HTR-8/SVneo (cell line): Measurements from ENCODE around the gene TERT.
A peak's percentile ranks its signal among the peaks of the same experiment; 100 is the strongest.

ENCODE experiments used
- DNase-seq: peaks from one replicate; pipeline ENCODE4 v3.0.0; 2011; ENCODE audit warnings: low spot score, mixed read lengths; ENCODE audit not compliant: insufficient read length
- FAIRE-seq: peaks from 2 replicates; lab custom pipeline; 2011; peaks lifted over from hg19 to GRCh38; lab: Jason Lieb, UNC

TERT gene

GRCh38 chr5:1212271-1212670 is 82.6 kb downstream of the TERT start:
- DNase-seq (no peak), FAIRE-seq (no peak)

GRCh38 chr5:1211701-1212100 is 83.2 kb downstream of the TERT start:
- DNase-seq = no peak
- peak; percentile 99 for FAIRE-seq

- DNase-seq (no peak), FAIRE-seq (no peak)
Observed at GRCh38 chr5:1210832-1211251, 84.0 kb downstream of the TERT start.

- DNase-seq = no peak
- FAIRE-seq = no peak
Observed at GRCh38 chr5:1209896-1210776, 84.7 kb downstream of the TERT start.

GRCh38 chr5:1209489-1209852 is 85.4 kb downstream of the TERT start:
- DNase-seq = no peak
- no peak for FAIRE-seq

GRCh38 chr5:1208743-1209488 is 86.0 kb downstream of the TERT start:
- peak; percentile 16 for FAIRE-seq
- peak; percentile 95 for DNase-seq

- no peak for DNase-seq
- FAIRE-seq = no peak
Observed at GRCh38 chr5:1208221-1208742, 86.6 kb downstream of the TERT start.

GRCh38 chr5:1207555-1207954 is 87.3 kb downstream of the TERT start:
- FAIRE-seq = no peak

GRCh38 chr5:1206521-1207412 is 88.1 kb downstream of the TERT start:
- FAIRE-seq = peak; percentile 23
- no peak for DNase-seq

More at GRCh38 chr5:1207555-1207954, 87.3 kb downstream of the TERT start:
- no peak for DNase-seq

GRCh38 chr5:1205255-1206180 is 89.3 kb downstream of the TERT start:
- FAIRE-seq (no peak), DNase-seq (no peak)

- peak; percentile 54 for DNase-seq
Observed at GRCh38 chr5:1204693-1205242, 90.1 kb downstream of the TERT start.

GRCh38 chr5:1203968-1204692 is 90.7 kb downstream of the TERT start:
- DNase-seq = no peak
- FAIRE-seq = no peak

More at GRCh38 chr5:1204693-1205242, 90.1 kb downstream of the TERT start:
- FAIRE-seq = no peak

- no peak for FAIRE-seq
Observed at GRCh38 chr5:1203311-1203967, 91.4 kb downstream of the TERT start.

More at GRCh38 chr5:1203311-1203967, 91.4 kb downstream of the TERT start:
- DNase-seq = no peak
